SU-DHL-6 (cell line): ENCODE results near the gene MYO1D.
A peak's percentile ranks its signal among the peaks of the same experiment; 100 is the strongest.

Experiments used
- H2AFZ ChIP-seq: fragments of 200-600 bp; sonication (generic); 2 replicates; pipeline ENCODE4 v1.6.1; 2014; ENCODE audit warnings: low read depth, mild to moderate bottlenecking, moderate library complexity, mixed read lengths, antibody characterized with exemption, low read length; ENCODE audit not compliant: severe bottlenecking
- H3F3A ChIP-seq: fragments of 200-600 bp; shearing (Covaris generic); 2 replicates; pipeline ENCODE4 v1.6.0; 2016; ENCODE audit warnings: antibody characterized with exemption, mild to moderate bottlenecking; ENCODE audit not compliant: insufficient read depth
- H3K27ac ChIP-seq: fragments of 200-600 bp; sonication (generic); 2 replicates; pipeline ENCODE4 v1.5.1; 2016; ENCODE audit warnings: low read depth, mild to moderate bottlenecking, low read length, moderate library complexity, mixed read lengths
- H3K27me3 ChIP-seq: fragments of 200-600 bp; sonication (generic), shearing (Covaris generic); 2 replicates; pipeline ENCODE4 v1.6.0; 2014; ENCODE audit warnings: mild to moderate bottlenecking, low read length
- H3K36me3 ChIP-seq: fragments of 200-600 bp; sonication (generic); 2 replicates; pipeline ENCODE4 v1.6.1; 2014; ENCODE audit warnings: mild to moderate bottlenecking, low read length, mixed read lengths
- H3K4me2 ChIP-seq: fragments of 300-600, 200-600 bp; shearing (Covaris generic), sonication (generic); 2 replicates; pipeline ENCODE4 v1.6.0; 2014; ENCODE audit warnings: low read length, low read depth, mild to moderate bottlenecking; ENCODE audit not compliant: poor library complexity, severe bottlenecking
- H3K4me3 ChIP-seq: fragments of 200-600 bp; sonication (generic); 2 replicates; pipeline ENCODE4 v1.5.1; 2014; ENCODE audit warnings: antibody characterized with exemption, low read length, mild to moderate bottlenecking, mixed read lengths; ENCODE audit not compliant: insufficient read depth, poor library complexity, severe bottlenecking
- H3K79me2 ChIP-seq: fragments of 200-600 bp; sonication (generic); 2 replicates; pipeline ENCODE4 v1.6.1; 2014; ENCODE audit warnings: mild to moderate bottlenecking, low read length, moderate library complexity; ENCODE audit not compliant: insufficient read depth
- H3K9ac ChIP-seq: fragments of 200-600 bp; sonication (generic); 2 replicates; pipeline ENCODE4 v1.7.0; 2014; ENCODE audit warnings: mild to moderate bottlenecking, low read length
- H3K9me2 ChIP-seq: fragments of 200-600 bp; sonication (generic); replicated peaks from 2 replicates; pipeline ENCODE4 v1.6.1; 2014; ENCODE audit warnings: low read length; ENCODE audit not compliant: insufficient read depth
- H3K9me3 ChIP-seq: fragments of 200-600 bp; sonication (generic); 2 replicates; pipeline ENCODE4 v1.6.1; 2014; ENCODE audit warnings: low read length, mixed read lengths; ENCODE audit not compliant: insufficient read depth
- H4K20me1 ChIP-seq: fragments of 200-600 bp; sonication (generic); 2 replicates; pipeline ENCODE4 v1.6.1; 2014; ENCODE audit warnings: low read depth, mild to moderate bottlenecking, antibody characterized with exemption, low read length, moderate library complexity, mixed read lengths
- CTCF ChIP-seq: fragments of 200-600 bp; sonication (generic); IDR thresholded peaks from one replicate; pipeline ENCODE4 v1.5.1; 2017; ENCODE audit warnings: antibody characterized with exemption, mild to moderate bottlenecking, low read length, moderate library complexity; ENCODE audit not compliant: insufficient read depth, poor library complexity, severe bottlenecking
- EZH2phosphoT487 ChIP-seq: fragments of 200-600 bp; sonication (generic), shearing (Covaris generic); conservative IDR thresholded peaks from 2 replicates; pipeline ENCODE4 v1.6.1; 2018; ENCODE audit warnings: mild to moderate bottlenecking, antibody characterized with exemption, low read length, moderate library complexity, mixed read lengths

Gene MYO1D

DNA sequence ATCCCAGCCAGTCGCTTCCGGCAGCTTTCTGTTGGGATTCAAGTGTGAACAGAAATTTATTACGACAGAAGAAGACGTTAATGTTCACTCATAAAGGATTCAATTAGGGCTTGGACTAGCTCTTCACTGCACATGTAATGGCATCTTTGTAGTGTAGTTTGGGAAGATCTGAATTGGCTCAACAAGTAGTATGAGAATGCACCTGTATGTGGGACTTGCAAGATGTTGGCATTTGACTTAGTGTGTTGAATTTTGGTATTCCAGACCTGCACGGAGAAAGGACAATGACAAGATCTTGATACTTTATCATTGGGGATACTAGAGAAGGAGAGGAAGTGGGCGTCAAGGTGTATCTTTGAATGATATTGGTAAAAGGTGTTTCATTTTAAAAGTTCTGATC is 431.4 kb downstream of the MYO1D start:
- peaks cover 6% of the 10 kb centered on the region; the same call in 1 of the 2 replicates for H4K20me1 ChIP-seq

GRCh38 chr17:32445074-32445415 is 431.9 kb downstream of the MYO1D start:
- Histone ChIP-seq H3K27me3 (no peaks in the 10 kb centered on the region), H3F3A (no peaks in the 10 kb centered on the region), H3K9me2 (no peaks in the 10 kb centered on the region), H3K9me3 (no peaks in the 10 kb centered on the region), H3K4me2 (peak overlapping the region; percentile 78), H4K20me1 (peaks cover 6% of the 10 kb centered on the region; the same call in 1 of the 2 replicates), H3K79me2 (peaks cover 57% of the 10 kb centered on the region), H2AFZ (peak overlapping the region; percentile 76), H3K9ac (peak overlapping the region; percentile 99), H3K4me3 (peak overlapping the region; percentile 98), H3K27ac (peak overlapping the region; percentile 58; the same call in 1 of the 2 replicates), H3K36me3 (peaks cover 19% of the 10 kb centered on the region)
- TF ChIP-seq CTCF, result no peak
- TF ChIP-seq EZH2phosphoT487, result no peak

More for the DNA sequence above, 431.4 kb downstream of the MYO1D start:
- Histone ChIP-seq H3K27ac (no peak overlapping the region), H3K4me2 (peak overlapping the region; percentile 78), H3K4me3 (peak overlapping the region; percentile 98), H3K9ac (peak overlapping the region; percentile 99), H3K27me3 (no peaks in the 10 kb centered on the region), H3K9me3 (no peaks in the 10 kb centered on the region), H3K9me2 (no peaks in the 10 kb centered on the region), H3F3A (no peaks in the 10 kb centered on the region), H3K36me3 (peaks cover 19% of the 10 kb centered on the region), H2AFZ (no peak overlapping the region), H3K79me2 (peaks cover 61% of the 10 kb centered on the region)
- TF ChIP-seq EZH2phosphoT487 (no peak), CTCF (no peak)

DNA sequence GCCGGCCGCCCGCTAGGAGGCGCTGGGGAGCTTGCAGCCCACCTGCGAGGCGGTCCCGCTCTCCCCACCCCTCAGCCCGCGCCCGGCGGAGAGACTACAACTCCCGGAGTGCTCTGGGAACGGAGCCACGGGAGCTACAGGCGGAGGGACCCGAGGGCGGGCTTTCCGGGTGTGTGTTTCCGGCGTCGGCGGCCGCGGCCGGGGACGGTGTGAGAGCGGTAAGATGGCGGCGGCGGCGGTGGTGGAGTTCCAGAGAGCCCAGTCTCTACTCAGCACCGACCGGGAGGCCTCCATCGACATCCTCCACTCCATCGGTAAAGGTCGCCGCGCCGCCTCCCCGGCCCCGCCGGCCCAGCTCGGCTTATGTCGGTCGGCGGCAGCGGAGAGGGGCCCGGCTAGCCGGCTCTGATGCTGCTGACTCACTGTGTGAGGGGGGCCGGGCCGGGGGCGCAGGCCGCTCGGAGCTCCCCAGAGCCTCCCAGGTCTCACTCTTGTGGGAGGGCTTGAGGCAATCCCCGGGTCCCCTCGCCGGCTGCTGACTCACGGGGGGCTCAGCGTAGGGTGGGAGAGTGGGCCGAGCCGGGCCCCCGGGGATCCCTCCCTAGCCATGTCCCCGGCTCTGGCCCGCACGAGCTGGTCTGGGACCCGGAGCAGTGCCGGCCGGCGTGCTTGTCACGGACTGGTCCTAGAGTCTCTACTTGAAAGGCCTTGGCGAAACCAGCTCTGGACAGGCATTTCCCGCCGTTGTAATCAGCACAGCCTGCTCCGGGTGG is 432.4 kb downstream of the MYO1D start, which contains the start of gene PSMD11:
Gene PSMD11, plus strand, starts transcription at position 210 of the 773 bp plus-strand sequence. Its CDS starts 14 bp downstream, at position 224.
- TF ChIP-seq EZH2phosphoT487 (no peak), CTCF (no peak)
- H4K20me1 ChIP-seq, result peaks cover 6% of the 10 kb centered on the region; the same call in 1 of the 2 replicates
- H3K4me2 ChIP-seq, result peak within 1 kb of the TSS; percentile 78
- no peaks in the 10 kb centered on the region for H3K27me3 ChIP-seq
- H3K27ac ChIP-seq, result peak within 1 kb of the TSS; percentile 58
- H3K4me3 ChIP-seq, result peak within 1 kb of the TSS; percentile 98
- H3K9ac ChIP-seq, result peak within 1 kb of the TSS; percentile 99
- peaks cover 14% of the 10 kb centered on the region for H3K36me3 ChIP-seq
- H3K9me2 ChIP-seq, result no peaks in the 10 kb centered on the region
- no peaks in the 10 kb centered on the region for H3K9me3 ChIP-seq
- H3F3A ChIP-seq, result no peaks in the 10 kb centered on the region
- peaks cover 52% of the 10 kb centered on the region for H3K79me2 ChIP-seq
- H2AFZ ChIP-seq, result peak within 1 kb of the TSS; percentile 84
